Measurements from ENCODE around the gene NOD1. TPM values are rescaled to one million over a fixed set of nuclear protein-coding genes. Genes with fewer than 3 reads are reported as not detected.

The NOD1 gene
- total and polyA plus RNA-seq, 8 donors, result 2.3 to 18.3 (median 5.5) TPM

GRCh38 chr7:30429156-30429530 is 49.4 kb downstream of the NOD1 start:
- Histone ChIP-seq H3K4me3 (no peak overlapping the region), H3K36me3 (peaks cover 8 to 56% (median 54%) of the 10 kb centered on the region in 4 donors), H3K4me1 (peaks cover 27 to 60% (median 48%) of the 10 kb centered on the region in 4 donors), H3K27me3 (no peaks in the 10 kb centered on the region), H3K9me3 (no peaks in the 10 kb centered on the region), H3K27ac (no peak overlapping the region)
- DNase-seq, result no peak
- WGBS, 5 donors, result 66 to 79% (median 73%) methylated on average over 5 of the region's 5 CpGs
- TF ChIP-seq CTCF (IDR thresholded peaks at IDR 0.05) (no peak), POLR2AphosphoS5 (IDR thresholded peaks at IDR 0.05) (no peak), POLR2A (IDR thresholded peaks at IDR 0.05) (no peak), EP300 (IDR thresholded peaks at IDR 0.05) (no peak)
- intact Hi-C loops (cut with DNase I; ENCODE audit: low total_unique reads), result no loop called here

DNA sequence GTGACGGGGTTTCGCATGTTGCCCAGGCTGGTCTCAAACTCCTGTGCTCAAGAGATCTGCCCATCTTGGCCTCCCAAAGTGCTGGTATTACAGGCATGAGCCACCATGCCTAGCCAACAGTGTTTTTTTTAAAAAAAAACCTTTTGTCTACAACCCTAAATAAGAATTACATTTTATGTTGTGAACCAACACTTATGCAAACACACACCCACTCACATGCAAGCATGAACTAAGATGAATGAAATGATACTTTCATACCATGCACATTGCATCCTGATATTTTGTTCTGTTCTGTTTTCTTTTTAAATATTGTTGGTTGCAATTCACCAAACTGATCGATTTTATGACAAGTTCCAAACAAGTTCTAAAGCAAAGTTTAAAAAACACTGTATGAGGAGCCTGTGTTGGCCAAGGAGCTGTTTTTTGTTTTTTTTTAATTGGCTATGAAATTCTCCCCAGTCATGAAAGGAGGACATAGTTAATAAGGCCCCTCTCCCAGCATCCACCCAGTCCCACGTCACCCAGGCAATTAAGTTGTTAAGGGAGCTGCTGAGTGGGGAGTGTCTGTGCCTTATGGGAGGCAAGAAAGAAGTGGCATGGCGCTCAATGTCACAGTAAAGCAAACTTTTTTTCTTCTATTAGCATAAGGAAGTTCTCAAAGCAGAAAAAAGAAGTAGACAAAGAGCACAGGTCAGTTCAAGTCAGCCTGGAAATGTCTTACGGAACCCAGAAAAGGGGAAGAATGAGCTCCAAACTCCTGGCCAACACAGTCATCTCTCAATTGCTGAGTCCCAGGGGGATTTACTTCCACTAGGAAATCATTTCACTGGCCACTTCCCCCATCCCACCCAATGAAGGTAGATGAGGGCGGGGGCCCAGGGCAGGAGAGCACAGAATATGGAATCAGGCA is 50.1 kb downstream of the NOD1 start:
- Histone ChIP-seq H3K4me1 (peaks cover 26 to 53% (median 41%) of the 10 kb centered on the region in 4 donors), H3K36me3 (peaks cover 11 to 58% (median 57%) of the 10 kb centered on the region in 4 donors), H3K4me3 (no peak overlapping the region), H3K27me3 (no peaks in the 10 kb centered on the region), H3K27ac (no peak overlapping the region), H3K9me3 (no peaks in the 10 kb centered on the region)
- no peak for DNase-seq
- WGBS, 5 donors, result 86 to 95% (median 91%) methylated on average over 7 of the region's 7 CpGs
- intact Hi-C loops (cut with DNase I; ENCODE audit: low total_unique reads), result no loop called here
- TF ChIP-seq CTCF (IDR thresholded peaks at IDR 0.05) (no peak), EP300 (IDR thresholded peaks at IDR 0.05) (no peak), POLR2A (IDR thresholded peaks at IDR 0.05) (no peak), POLR2AphosphoS5 (IDR thresholded peaks at IDR 0.05) (no peak)

GRCh38 chr7:30427296-30428070 is 51.1 kb downstream of the NOD1 start:
- intact Hi-C loops (cut with DNase I; ENCODE audit: low total_unique reads), result no loop called here
- H3K4me3 ChIP-seq, result no peak overlapping the region
- H3K27me3 ChIP-seq, result no peaks in the 10 kb centered on the region
- H3K4me1 ChIP-seq, result peaks cover 17 to 43% (median 31%) of the 10 kb centered on the region in 4 donors
- H3K9me3 ChIP-seq, result no peaks in the 10 kb centered on the region
- peaks cover 11 to 58% (median 57%) of the 10 kb centered on the region in 4 donors for H3K36me3 ChIP-seq
- WGBS, 5 donors, result 85 to 91% (median 88%) methylated on average over 6 of the region's 6 CpGs
- TF ChIP-seq POLR2AphosphoS5 (IDR thresholded peaks at IDR 0.05), result no peak
- no peak for TF ChIP-seq EP300 (IDR thresholded peaks at IDR 0.05)
- TF ChIP-seq CTCF (IDR thresholded peaks at IDR 0.05), result no peak
- TF ChIP-seq POLR2A (IDR thresholded peaks at IDR 0.05), result no peak
- H3K27ac ChIP-seq, result no peak overlapping the region
- DNase-seq, result no peak

DNA sequence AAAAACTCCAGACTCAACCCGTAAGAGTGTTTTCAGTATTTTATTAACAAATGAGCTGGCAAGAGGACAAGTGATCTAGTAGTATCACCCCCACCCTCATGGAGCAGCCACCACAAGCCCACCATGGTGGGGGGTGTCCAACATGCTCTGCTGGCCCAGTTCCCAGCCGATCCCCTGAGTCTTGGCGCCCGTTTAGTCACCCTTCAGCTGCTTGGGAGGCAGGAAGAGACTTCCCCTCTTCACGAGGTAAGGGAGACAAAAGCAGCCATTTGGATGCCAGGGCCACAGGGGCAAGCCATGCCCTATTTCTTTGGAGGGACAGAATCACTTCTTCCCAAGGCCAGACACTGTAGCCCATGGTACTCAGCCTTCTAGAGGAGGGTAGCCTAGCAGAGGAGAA is 54.1 kb downstream of the NOD1 start:
- intact Hi-C loops (cut with DNase I; ENCODE audit: low total_unique reads), result no loop called here
- Histone ChIP-seq H3K36me3 (peaks cover 11 to 57% (median 53%) of the 10 kb centered on the region in 4 donors), H3K4me1 (peaks cover 0 to 13% (median 5%) of the 10 kb centered on the region in 4 donors), H3K27me3 (no peaks in the 10 kb centered on the region), H3K9me3 (no peaks in the 10 kb centered on the region), H3K27ac (no peak overlapping the region), H3K4me3 (no peak overlapping the region)
- no peak for TF ChIP-seq POLR2AphosphoS5 (IDR thresholded peaks at IDR 0.05)
- no peak for TF ChIP-seq EP300 (IDR thresholded peaks at IDR 0.05)
- TF ChIP-seq CTCF (IDR thresholded peaks at IDR 0.05), result no peak
- TF ChIP-seq POLR2A (IDR thresholded peaks at IDR 0.05), result no peak
- 88 to 94% (median 91%) methylated on average over 5 of the region's 5 CpGs for WGBS, 5 donors
- no peak for DNase-seq
